Lower lobe of right lung (tissue), 2 donors: ENCODE measurements around the gene SLC17A5. TPM values are rescaled to one million over a fixed set of nuclear protein-coding genes. Genes with fewer than 3 reads are reported as not detected.
"Not testable (repeated sequence)": the region's sequence is repeated elsewhere in the genome, so short reads cannot be mapped to it uniquely, and the experiment has no call there.

Experiments
- ATAC-seq, 2 donors: fragments of 200-7000 bp; cut with Tn5 transposase; one replicate each; pipeline ENCODE4 v1.9.1; 2020 to 2022; ENCODE audit warnings: mild to moderate bottlenecking in 2 of 2, moderate library complexity in 2 of 2
- DNase-seq: peaks from one replicate; pipeline ENCODE4 v3.0.0-alpha.2; 2020
- H3K27ac ChIP-seq: fragments of 200-600 bp; one replicate; pipeline ENCODE4 v1.8.0; 2022
- H3K27me3 ChIP-seq: fragments of 200-600 bp; one replicate; pipeline ENCODE4 v1.8.0; 2022; ENCODE audit warnings: low read depth
- H3K36me3 ChIP-seq: fragments of 200-600 bp; one replicate; pipeline ENCODE4 v1.8.0; 2022; ENCODE audit warnings: mild to moderate bottlenecking
- H3K4me1 ChIP-seq: fragments of 200-600 bp; one replicate; pipeline ENCODE4 v1.8.0; 2022
- H3K4me3 ChIP-seq: fragments of 200-600 bp; one replicate; pipeline ENCODE4 v1.8.0; 2022; ENCODE audit warnings: mild to moderate bottlenecking
- H3K9me3 ChIP-seq: fragments of 200-600 bp; one replicate; pipeline ENCODE4 v1.8.0; 2022
- intact Hi-C: fragments of 100-400 bp; cut with DNase I; formaldehyde crosslinking; loops from one replicate; pipeline ENCODE4 v1.11.0; 2022
- total RNA-seq: library from RNA; stranded (reverse); fragmentation: NEBNext Ultra II Directional; extraction: Animal tissue kit (Norgen Biotek cat#: 25700); gene quantifications from one replicate; pipeline ENCODE4 v1.2.1, GENCODE V29; 2021
- TF ChIP-seq, protein P1 (sequence below): fragments of 200-600 bp; IDR thresholded peaks from one replicate; pipeline ENCODE4 v1.8.0; 2022; ENCODE audit warnings: antibody characterized with exemption, mild to moderate bottlenecking
- donor health status: DM: no; HTN: yes; CAD: no; lungs with severe emphysema.

Gene SLC17A5
- total RNA-seq, 1 donor from 2014 or later = 25.9 TPM

GRCh38 chr6:73579389-73579788 is 74.4 kb downstream of the SLC17A5 start:
- ATAC-seq (peak; percentile 33 to 53), DNase-seq (no peak)
- TF ChIP-seq, protein P1, sequence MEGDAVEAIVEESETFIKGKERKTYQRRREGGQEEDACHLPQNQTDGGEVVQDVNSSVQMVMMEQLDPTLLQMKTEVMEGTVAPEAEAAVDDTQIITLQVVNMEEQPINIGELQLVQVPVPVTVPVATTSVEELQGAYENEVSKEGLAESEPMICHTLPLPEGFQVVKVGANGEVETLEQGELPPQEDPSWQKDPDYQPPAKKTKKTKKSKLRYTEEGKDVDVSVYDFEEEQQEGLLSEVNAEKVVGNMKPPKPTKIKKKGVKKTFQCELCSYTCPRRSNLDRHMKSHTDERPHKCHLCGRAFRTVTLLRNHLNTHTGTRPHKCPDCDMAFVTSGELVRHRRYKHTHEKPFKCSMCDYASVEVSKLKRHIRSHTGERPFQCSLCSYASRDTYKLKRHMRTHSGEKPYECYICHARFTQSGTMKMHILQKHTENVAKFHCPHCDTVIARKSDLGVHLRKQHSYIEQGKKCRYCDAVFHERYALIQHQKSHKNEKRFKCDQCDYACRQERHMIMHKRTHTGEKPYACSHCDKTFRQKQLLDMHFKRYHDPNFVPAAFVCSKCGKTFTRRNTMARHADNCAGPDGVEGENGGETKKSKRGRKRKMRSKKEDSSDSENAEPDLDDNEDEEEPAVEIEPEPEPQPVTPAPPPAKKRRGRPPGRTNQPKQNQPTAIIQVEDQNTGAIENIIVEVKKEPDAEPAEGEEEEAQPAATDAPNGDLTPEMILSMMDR = no peak
- intact Hi-C loops = no loop called here
- Histone ChIP-seq H3K4me1 (peaks cover 27% of the 10 kb centered on the region), H3K36me3 (no peaks in the 10 kb centered on the region), H3K27me3 (no peaks in the 10 kb centered on the region), H3K27ac (peak overlapping the region; percentile 96), H3K9me3 (no peaks in the 10 kb centered on the region), H3K4me3 (no peak overlapping the region)

DNA sequence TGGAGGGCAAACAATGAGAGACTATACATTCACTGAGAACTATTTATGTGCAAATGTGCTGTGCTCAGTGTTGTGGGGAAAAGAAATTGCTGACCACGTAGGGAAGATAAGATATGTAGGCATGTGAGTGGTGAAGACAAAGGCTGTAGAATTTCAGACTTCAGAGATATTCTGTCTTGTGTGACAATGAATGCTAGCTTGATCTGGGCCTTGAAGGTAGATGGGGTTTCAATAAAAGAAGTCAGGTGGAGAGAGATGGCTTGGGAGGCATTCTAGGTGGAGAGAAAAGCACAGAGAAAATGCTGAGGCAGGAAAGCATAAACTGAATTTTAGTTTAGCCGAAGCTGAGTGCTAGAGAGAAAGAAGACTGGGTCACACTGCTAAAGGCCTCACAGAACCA is 76.1 kb downstream of the SLC17A5 start:
- peaks cover 26% of the 10 kb centered on the region for H3K4me1 ChIP-seq
- no peaks in the 10 kb centered on the region for H3K27me3 ChIP-seq
- H3K4me3 ChIP-seq = no peak overlapping the region
- TF ChIP-seq, protein P1 = no peak
- H3K36me3 ChIP-seq = no peaks in the 10 kb centered on the region
- no peaks in the 10 kb centered on the region for H3K9me3 ChIP-seq
- intact Hi-C loops = no loop called here
- ATAC-seq (no peak), DNase-seq (no peak)
- H3K27ac ChIP-seq = no peak overlapping the region

- H3K36me3 ChIP-seq, H3K27me3 ChIP-seq, H3K9me3 ChIP-seq, ATAC-seq, H3K4me3 ChIP-seq, intact Hi-C loops, H3K27ac ChIP-seq, H3K4me1 ChIP-seq, DNase-seq: not testable (repeated sequence)
These were observed 81.3 kb downstream of the SLC17A5 start for GRCh38 chr6:73572531-73572930.

- H3K4me3 ChIP-seq, H3K9me3 ChIP-seq, H3K4me1 ChIP-seq, intact Hi-C loops, H3K27me3 ChIP-seq, H3K36me3 ChIP-seq, DNase-seq, H3K27ac ChIP-seq: not testable (repeated sequence)
- ATAC-seq = peak; percentile 34 to 42
These were observed 82.3 kb downstream of the SLC17A5 start for GRCh38 chr6:73571218-73572181.

DNA sequence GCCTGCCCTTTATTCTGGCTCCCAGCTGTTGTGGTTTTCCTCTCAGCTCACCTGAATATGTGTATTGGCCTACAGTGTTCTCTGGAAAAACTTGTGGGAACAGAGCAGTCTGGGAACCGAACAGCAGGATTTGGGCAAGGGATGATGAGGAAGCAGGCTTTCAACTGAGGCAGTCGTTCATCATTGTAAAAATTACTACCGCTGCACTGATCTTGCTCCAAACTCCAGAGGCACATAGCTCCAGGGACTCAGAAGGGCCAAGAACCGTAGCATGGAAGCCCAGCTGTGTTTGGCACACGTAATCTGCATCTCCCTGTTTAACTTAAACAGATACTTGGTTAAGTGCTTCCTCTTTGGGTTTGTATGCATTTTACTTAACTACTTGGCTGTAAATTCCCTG is 84.7 kb downstream of the SLC17A5 start:
- Histone ChIP-seq H3K27ac (no peak overlapping the region), H3K27me3 (no peaks in the 10 kb centered on the region), H3K4me1 (peaks cover 9% of the 10 kb centered on the region), H3K4me3 (no peak overlapping the region), H3K9me3 (no peaks in the 10 kb centered on the region), H3K36me3 (no peaks in the 10 kb centered on the region)
- intact Hi-C loops = no loop called here
- DNase-seq (no peak), ATAC-seq (no peak)
- TF ChIP-seq, protein P1 = no peak

- Histone ChIP-seq H3K9me3 (no peaks in the 10 kb centered on the region), H3K36me3 (no peaks in the 10 kb centered on the region), H3K27ac (peak overlapping the region; percentile 49), H3K4me1 (peaks cover 9% of the 10 kb centered on the region), H3K4me3 (no peak overlapping the region), H3K27me3 (no peaks in the 10 kb centered on the region)
- intact Hi-C loops = no loop called here
- TF ChIP-seq, protein P1 = no peak
- DNase-seq (peak; percentile 75), ATAC-seq (peak; percentile 88 to 89)
These were observed 86.7 kb downstream of the SLC17A5 start for GRCh38 chr6:73566954-73567591.

DNA sequence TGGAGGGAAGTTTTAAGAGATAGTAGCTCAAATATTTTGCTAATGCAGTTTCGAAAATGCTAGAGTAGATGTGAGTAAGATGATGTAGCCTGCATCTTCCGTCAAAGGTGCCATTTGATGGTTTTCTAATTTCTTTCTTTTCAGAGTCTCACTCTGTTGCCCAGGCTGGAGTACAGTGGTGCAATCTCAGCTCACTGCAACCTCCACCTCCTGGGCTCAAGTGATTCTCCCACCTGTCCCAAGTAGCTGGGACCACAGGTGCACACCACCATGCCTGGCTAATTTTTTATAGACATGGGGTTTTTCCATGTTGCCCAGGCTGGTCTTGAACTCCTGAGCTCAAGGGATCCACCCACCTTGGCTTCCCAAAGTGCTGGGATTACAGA is 87.3 kb downstream of the SLC17A5 start:
- H3K9me3 ChIP-seq, H3K4me3 ChIP-seq, H3K36me3 ChIP-seq, H3K27me3 ChIP-seq, intact Hi-C loops, ATAC-seq, H3K4me1 ChIP-seq, DNase-seq: not testable (repeated sequence)
- peak overlapping the region; percentile 49 for H3K27ac ChIP-seq
